ENCODE data around the gene PHF5A.

DNA sequence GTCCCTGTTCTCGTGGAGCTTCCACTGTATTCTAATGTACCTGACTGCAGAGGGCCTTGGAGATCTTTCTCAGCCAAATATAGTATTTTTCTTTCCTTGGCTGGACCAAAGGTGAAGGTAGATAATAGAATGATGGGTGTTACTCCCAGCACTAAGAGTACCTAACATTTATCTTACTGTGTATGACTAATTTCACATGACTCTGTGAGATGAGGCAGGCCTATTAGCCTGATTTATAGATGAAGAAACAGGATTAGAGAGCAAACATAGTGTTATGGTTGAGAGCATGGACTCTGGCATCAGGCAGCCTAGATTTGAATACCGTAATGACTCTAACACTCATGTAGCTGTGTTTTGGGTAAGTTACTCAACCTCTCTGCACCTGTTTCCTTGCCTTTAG, 3.1 kb upstream of the PHF5A start:
- no peak for TF ChIP-seq EZH2 (optimal IDR thresholded peaks at IDR 0.05; ENCODE audit: low read depth, low read length)
- TF ChIP-seq, protein P1, sequence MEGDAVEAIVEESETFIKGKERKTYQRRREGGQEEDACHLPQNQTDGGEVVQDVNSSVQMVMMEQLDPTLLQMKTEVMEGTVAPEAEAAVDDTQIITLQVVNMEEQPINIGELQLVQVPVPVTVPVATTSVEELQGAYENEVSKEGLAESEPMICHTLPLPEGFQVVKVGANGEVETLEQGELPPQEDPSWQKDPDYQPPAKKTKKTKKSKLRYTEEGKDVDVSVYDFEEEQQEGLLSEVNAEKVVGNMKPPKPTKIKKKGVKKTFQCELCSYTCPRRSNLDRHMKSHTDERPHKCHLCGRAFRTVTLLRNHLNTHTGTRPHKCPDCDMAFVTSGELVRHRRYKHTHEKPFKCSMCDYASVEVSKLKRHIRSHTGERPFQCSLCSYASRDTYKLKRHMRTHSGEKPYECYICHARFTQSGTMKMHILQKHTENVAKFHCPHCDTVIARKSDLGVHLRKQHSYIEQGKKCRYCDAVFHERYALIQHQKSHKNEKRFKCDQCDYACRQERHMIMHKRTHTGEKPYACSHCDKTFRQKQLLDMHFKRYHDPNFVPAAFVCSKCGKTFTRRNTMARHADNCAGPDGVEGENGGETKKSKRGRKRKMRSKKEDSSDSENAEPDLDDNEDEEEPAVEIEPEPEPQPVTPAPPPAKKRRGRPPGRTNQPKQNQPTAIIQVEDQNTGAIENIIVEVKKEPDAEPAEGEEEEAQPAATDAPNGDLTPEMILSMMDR (IDR thresholded peaks at IDR 0.05; ENCODE audit: low read length), result no peak
- no peak for TF ChIP-seq EZH2phosphoT487 (IDR thresholded peaks at IDR 0.05; ENCODE audit: low read length)

Data from MM.1S (cell line).